A549 treated with Hydrocortisone at 1 μM for 4 hours (cell line): Measurements from ENCODE around the gene AMY1A. TPM values are rescaled to one million over a fixed set of nuclear protein-coding genes. Genes with fewer than 3 reads are reported as not detected.

Source experiments
- total RNA-seq: library from RNA; stranded (reverse); fragments of 200-300 nt; extraction: Qiagen RNA extraction; gene quantifications from 5 replicates; pipeline ENCODE4 v1.2.3, GENCODE V29; 2022

The AMY1A gene
- total RNA-seq: not detected in 5 replicates

GRCh38 chr1:103655460-103655859 lies at the start of gene AMY1A:
Gene AMY1A, plus strand, starts transcription at chr1:103655760. Its CDS starts 571 bp downstream, at chr1:103656331.

GRCh38 chr1:103616994-103617477 lies 38.5 kb upstream of the AMY1A start, which contains the start of gene AMY2A:
Gene AMY2A, plus strand, starts transcription at chr1:103617427. Its CDS starts 14 bp downstream, at chr1:103617441.

GRCh38 chr1:103696110-103696509 lies 40.5 kb downstream of the AMY1A start, which contains the start of gene AMY1B:
Gene AMY1B, minus strand, starts transcription at chr1:103696210. Its CDS starts 571 bp downstream, at chr1:103695639.

Other genes with a start within 250 kb of the AMY1A start
- gene RNPC3, start 130.1 kb upstream of the AMY1A start, total RNA-seq: 5.3 to 6.1 TPM (median 6.1 TPM) in 5 replicates
- 0.45 to 0.68 TPM (median 0.49 TPM) in 5 replicates for gene AMY2B, start 84.2 kb upstream of the AMY1A start, total RNA-seq
- not detected in 5 replicates for gene AMY2A, start 38.3 kb upstream of the AMY1A start, total RNA-seq
- not detected in 5 replicates for gene AMY1B, start 40.5 kb downstream of the AMY1A start, total RNA-seq
- gene AMY1C, start 94.1 kb downstream of the AMY1A start, total RNA-seq: not detected in 5 replicates